H9 (cell line): ENCODE data around the gene GRIP1. TPM values are rescaled to one million over a fixed set of nuclear protein-coding genes. Genes with fewer than 3 reads are reported as not detected.

Experiments
- DNase-seq: peaks from one replicate; pipeline ENCODE4 v3.0.0-alpha.2; 2017
- H2AFZ ChIP-seq: one replicate; pipeline ENCODE4 v1.6.1; 2013; ENCODE audit warnings: mild to moderate bottlenecking, low read length, control low read depth, moderate library complexity
- H2AK5ac ChIP-seq: 2 replicates; pipeline ENCODE4 v1.6.1; 2013; ENCODE audit warnings: low read length, control low read depth, mixed read lengths; ENCODE audit not compliant: insufficient read length
- H2BK120ac ChIP-seq: one replicate; pipeline ENCODE4 v1.6.1; 2013; ENCODE audit warnings: low read depth, mild to moderate bottlenecking, low read length, control low read depth, inconsistent platforms; ENCODE audit not compliant: poor library complexity, severe bottlenecking
- H2BK12ac ChIP-seq: 2 replicates; pipeline ENCODE4 v1.6.1; 2013; ENCODE audit warnings: low read length, control low read depth, mixed read lengths, low read depth; ENCODE audit not compliant: insufficient read length
- H2BK15ac ChIP-seq: 2 replicates; pipeline ENCODE4 v1.6.1; 2013; ENCODE audit warnings: low read depth, low read length, control low read depth
- H2BK20ac ChIP-seq: one replicate; pipeline ENCODE4 v1.6.1; 2013; ENCODE audit warnings: low read depth, mild to moderate bottlenecking, low read length, control low read depth, inconsistent platforms; ENCODE audit not compliant: poor library complexity, severe bottlenecking
- H2BK5ac ChIP-seq: 2 replicates; pipeline ENCODE4 v1.6.1; 2013; ENCODE audit warnings: low read length, control low read depth, mixed read lengths; ENCODE audit not compliant: insufficient read length
- H3K14ac ChIP-seq: 2 replicates; pipeline ENCODE4 v1.6.1; 2013; ENCODE audit warnings: low read length, control low read depth; ENCODE audit not compliant: insufficient read depth
- H3K18ac ChIP-seq: 2 replicates; pipeline ENCODE4 v1.6.1; 2013; ENCODE audit warnings: low read depth, mild to moderate bottlenecking, mixed read lengths, low read length, control low read depth; ENCODE audit not compliant: insufficient read length
- H3K23ac ChIP-seq: 2 replicates; pipeline ENCODE4 v1.6.1; 2013; ENCODE audit warnings: low read length, control low read depth, mixed read lengths, low read depth; ENCODE audit not compliant: insufficient read length
- H3K23me2 ChIP-seq: 2 replicates; pipeline ENCODE4 v1.6.1; 2013; ENCODE audit warnings: low read depth, mild to moderate bottlenecking, mixed read lengths, low read length, control low read depth; ENCODE audit not compliant: insufficient read length, poor library complexity, severe bottlenecking
- H3K27ac ChIP-seq: 2 replicates; pipeline ENCODE4 v1.5.1; 2013; ENCODE audit warnings: low read length, control low read depth, mixed read lengths, low read depth; ENCODE audit not compliant: insufficient read length
- H3K27me3 ChIP-seq: 2 replicates; pipeline ENCODE4 v1.6.1; 2013; ENCODE audit warnings: low read length, control low read depth, inconsistent platforms; ENCODE audit not compliant: insufficient read depth
- H3K4ac ChIP-seq: 2 replicates; pipeline ENCODE4 v1.6.1; 2013; ENCODE audit warnings: low read depth, mild to moderate bottlenecking, control low read depth, inconsistent platforms, low read length, moderate library complexity
- H3K4me1 ChIP-seq: 2 replicates; pipeline ENCODE4 v1.6.1; 2013; ENCODE audit warnings: low read length, control low read depth, inconsistent platforms; ENCODE audit not compliant: insufficient read depth
- H3K4me2 ChIP-seq: 2 replicates; pipeline ENCODE4 v1.6.1; 2013; ENCODE audit warnings: low read length, control low read depth, mixed read lengths; ENCODE audit not compliant: insufficient read length, insufficient read depth
- H3K56ac ChIP-seq: 2 replicates; pipeline ENCODE4 v1.6.1; 2013; ENCODE audit warnings: low read depth, mild to moderate bottlenecking, mixed read lengths, low read length, control low read depth; ENCODE audit not compliant: insufficient read length
- H3K79me1 ChIP-seq: 2 replicates; pipeline ENCODE4 v1.6.1; 2013; ENCODE audit warnings: low read depth, mild to moderate bottlenecking, moderate library complexity, low read length, control low read depth, inconsistent platforms; ENCODE audit not compliant: insufficient read depth, poor library complexity, severe bottlenecking
- H3K79me2 ChIP-seq: 2 replicates; pipeline ENCODE4 v1.6.1; 2013; ENCODE audit warnings: low read length, control low read depth, inconsistent platforms; ENCODE audit not compliant: insufficient read depth
- H3K9ac ChIP-seq: 2 replicates; pipeline ENCODE4 v1.6.1; 2013; ENCODE audit warnings: low read length, control low read depth, mixed read lengths; ENCODE audit not compliant: insufficient read length; ENCODE audit errors: extremely low read depth
- H3K9me3 ChIP-seq: one replicate; pipeline ENCODE4 v1.6.1; 2013; ENCODE audit warnings: low read depth, low read length, inconsistent platforms; ENCODE audit not compliant: control insufficient read depth
- H3T11ph ChIP-seq: one replicate; pipeline ENCODE4 v1.6.1; 2013; ENCODE audit warnings: mild to moderate bottlenecking, low read length, control low read depth, inconsistent platforms
- H4K20me1 ChIP-seq: one replicate; pipeline ENCODE4 v1.6.1; 2013; ENCODE audit not compliant: control insufficient read depth, insufficient read length, insufficient read depth
- H4K5ac ChIP-seq: 2 replicates; pipeline ENCODE4 v1.6.1; 2013; ENCODE audit warnings: low read depth, mild to moderate bottlenecking, mixed read lengths, low read length, control low read depth; ENCODE audit not compliant: insufficient read length
- H4K8ac ChIP-seq: replicated peaks from 2 replicates; pipeline ENCODE4 v1.6.1; 2013; ENCODE audit warnings: low read length, control low read depth, mixed read lengths, low read depth; ENCODE audit not compliant: insufficient read length
- H4K91ac ChIP-seq: 2 replicates; pipeline ENCODE4 v1.6.1; 2013; ENCODE audit warnings: low read depth, mild to moderate bottlenecking, moderate library complexity, mixed read lengths, low read length, control low read depth; ENCODE audit not compliant: insufficient read length
- H3K27ac Mint-ChIP-seq, 3 experiments: 2 replicates in 2 of 3; 3 replicates in 1 of 3; pipeline ENCODE4 v1.8.0; 2020 to 2021; ENCODE audit warnings: mixed read lengths in 3 of 3, mild to moderate bottlenecking in 1 of 3, moderate library complexity in 1 of 3
- H3K27me3 Mint-ChIP-seq: 2 replicates; pipeline ENCODE4 v1.8.0; 2021; ENCODE audit warnings: low read depth, mild to moderate bottlenecking, moderate library complexity, mixed read lengths
- H3K36me3 Mint-ChIP-seq, 3 experiments: 2 replicates in 2 of 3; 3 replicates in 1 of 3; pipeline ENCODE4 v1.8.0; 2020 to 2021; ENCODE audit warnings: low read depth in 3 of 3, mixed read lengths in 3 of 3; ENCODE audit not compliant: insufficient read depth in 1 of 3
- H3K4me1 Mint-ChIP-seq, 2 experiments: 2 replicates each; pipeline ENCODE4 v1.8.0; 2020; ENCODE audit warnings: mixed read lengths in 2 of 2
- H3K4me3 Mint-ChIP-seq, 2 experiments: 2 replicates in 1 of 2; 3 replicates in 1 of 2; pipeline ENCODE4 v1.8.0; 2020 to 2021; ENCODE audit warnings: mild to moderate bottlenecking in 2 of 2, mixed read lengths in 2 of 2, moderate library complexity in 1 of 2
- H3K9me3 Mint-ChIP-seq, 2 experiments: 2 replicates in 1 of 2; 3 replicates in 1 of 2; pipeline ENCODE4 v1.8.0; 2020; ENCODE audit warnings: mild to moderate bottlenecking in 2 of 2, mixed read lengths in 2 of 2, moderate library complexity in 1 of 2
- CTCF ChIP-seq: fragments of 200-600 bp; sonication (generic); conservative IDR thresholded peaks from 3 replicates; pipeline ENCODE4 v1.8.0; 2021; ENCODE audit warnings: antibody characterized with exemption, mild to moderate bottlenecking
- WGBS: extraction: QIAGEN DNeasy Blood & Tissue Kit; methylation state at CpG from one replicate; pipeline ENCODE4 v1.1.7; 2013; ENCODE audit warnings: missing lambda C conversion rate, low lambda C conversion rate, mixed read lengths; ENCODE audit not compliant: insufficient read length; ENCODE audit errors: extremely low coverage; 5-methylcytosine and 5-hydroxymethylcytosine counted together
- total RNA-seq: library from RNA; stranded (reverse); gene quantifications from 2 replicates; pipeline ENCODE4 v1.2.1, GENCODE V29; 2021

GRIP1 gene
- total RNA-seq, 1 experiment from 2014 or later, result 19.5 TPM

DNA sequence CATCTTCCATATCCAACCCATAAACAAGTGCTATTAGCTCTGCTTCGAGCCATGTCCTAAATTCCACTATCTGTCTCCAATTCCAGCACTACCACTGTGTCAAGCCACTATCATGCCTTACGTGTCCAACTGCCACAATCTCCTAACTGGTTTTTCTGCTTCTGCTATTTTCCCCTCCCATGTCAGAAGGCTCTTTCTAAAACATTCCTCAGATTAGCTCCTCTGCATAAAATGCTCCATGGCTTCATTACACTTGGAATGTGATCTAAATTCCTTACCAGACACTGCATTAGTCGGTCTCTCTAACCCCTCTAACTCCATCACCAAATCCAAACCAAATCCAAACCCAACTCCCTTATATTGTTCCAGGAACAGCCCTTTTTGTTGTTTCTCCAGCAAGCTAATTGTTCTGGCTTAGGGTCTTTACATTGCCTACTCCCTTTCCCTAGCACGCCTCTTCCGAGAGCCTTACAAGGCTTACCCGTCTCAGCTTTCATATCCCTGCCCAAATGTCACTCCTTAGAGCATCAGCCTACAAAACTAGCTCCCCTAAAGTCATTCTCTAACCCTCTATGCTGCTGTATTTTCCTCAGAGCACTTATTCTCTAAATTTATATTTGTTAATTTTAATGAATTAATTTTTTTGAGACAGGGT is 236.8 kb downstream of the GRIP1 start:
- Histone ChIP-seq H2AK5ac (no peak overlapping the region), H3K79me2 (no peaks in the 10 kb centered on the region), H4K91ac (no peak overlapping the region), H2BK120ac (no peak overlapping the region), H4K8ac (no peak overlapping the region), H3K23me2 (no peaks in the 10 kb centered on the region), H2BK5ac (no peak overlapping the region), H3K14ac (no peak overlapping the region), H3T11ph (no peak overlapping the region), H4K20me1 (no peaks in the 10 kb centered on the region), H4K5ac (no peak overlapping the region), H2BK20ac (no peak overlapping the region), H3K4me2 (peak overlapping the region; percentile 14), H3K79me1 (no peaks in the 10 kb centered on the region), H2AFZ (no peak overlapping the region), H2BK15ac (no peak overlapping the region), H3K27me3 (no peaks in the 10 kb centered on the region), H3K9ac (no peak overlapping the region), H3K4ac (no peak overlapping the region), H3K9me3 (no peaks in the 10 kb centered on the region), H3K18ac (no peak overlapping the region), H3K4me1 (peaks cover 8% of the 10 kb centered on the region; the same call in 1 of the 2 replicates), H3K23ac (no peak overlapping the region), H3K27ac (no peak overlapping the region), H2BK12ac (no peak overlapping the region), H3K56ac (no peak overlapping the region)
- 100% methylated on average over 1 of the region's 6 CpGs for WGBS
- Mint-ChIP-seq H3K27me3 (no peaks in the 10 kb centered on the region), H3K36me3 (peaks cover 0 to 3% (median 0%) of the 10 kb centered on the region in 3 experiments; a peak in 2 of 7 replicates), H3K27ac (no peak overlapping the region), H3K4me1 (peaks cover 3 to 5% of the 10 kb centered on the region in 2 experiments; a peak in 3 of 4 replicates), H3K9me3 (no peaks in the 10 kb centered on the region), H3K4me3 (no peak overlapping the region)
- TF ChIP-seq CTCF, result no peak
- DNase-seq, result no peak
